Cardiac septum (tissue), 1 donor: ENCODE results near the gene LAMA4. TPM values are rescaled to one million over a fixed set of nuclear protein-coding genes. Genes with fewer than 3 reads are reported as not detected.

Experiments used
- DNase-seq: peaks from one replicate; pipeline ENCODE4 v3.0.0-alpha.2; 2020; ENCODE audit warnings: low spot score
- intact Hi-C: fragments of 100-400 bp; cut with DNase I; formaldehyde crosslinking; loops from one replicate; pipeline ENCODE4 v1.14.0; 2022
- total RNA-seq: library from RNA; stranded (reverse); fragmentation: NEBNext Ultra II Directional; extraction: Animal tissue kit (Norgen Biotek cat#: 25700); gene quantifications from one replicate; pipeline ENCODE4 v1.2.1, GENCODE V29; 2021
- donor health status: DM: no; HTN: no; CAD: no.

The LAMA4 gene
- total RNA-seq, 1 donor from 2014 or later = 93.9 TPM

- intact Hi-C loops = loop anchor here (5.0 kb wide), 1 partner anchor 34 kb away; no protein-coding TSS in a partner anchor
- no peak for DNase-seq
These were observed 3.0 kb downstream of the LAMA4 start for GRCh38 chr6:112251171-112251875.

GRCh38 chr6:112249489-112249888 is 4.9 kb downstream of the LAMA4 start:
- intact Hi-C loops = no loop called here
- DNase-seq = no peak

- DNase-seq = no peak
- intact Hi-C loops = no loop called here
These were observed 7.1 kb downstream of the LAMA4 start for GRCh38 chr6:112247275-112247674.

GRCh38 chr6:112245511-112246203 is 8.7 kb downstream of the LAMA4 start:
- no peak for DNase-seq

GRCh38 chr6:112243861-112244827 is 10.2 kb downstream of the LAMA4 start:
- intact Hi-C loops = no loop called here
- DNase-seq = no peak

More at GRCh38 chr6:112245511-112246203, 8.7 kb downstream of the LAMA4 start:
- intact Hi-C loops = no loop called here

GRCh38 chr6:112241820-112242429 is 12.4 kb downstream of the LAMA4 start:
- no peak for DNase-seq
- intact Hi-C loops = no loop called here

- peak; percentile 74 for DNase-seq
- intact Hi-C loops = no loop called here
These were observed 16.8 kb downstream of the LAMA4 start for GRCh38 chr6:112237595-112237994.

- no peak for DNase-seq
- intact Hi-C loops = no loop called here
These were observed 17.3 kb downstream of the LAMA4 start for GRCh38 chr6:112237066-112237465.

- no peak for DNase-seq
- intact Hi-C loops = no loop called here
These were observed 18.4 kb downstream of the LAMA4 start for GRCh38 chr6:112235956-112236355.

- DNase-seq = no peak
- intact Hi-C loops = loop anchor here (5.0 kb wide), 1 partner anchor 53 kb away; no protein-coding TSS in a partner anchor
These were observed 19.8 kb downstream of the LAMA4 start for GRCh38 chr6:112234601-112235000.

GRCh38 chr6:112233847-112234246 is 20.5 kb downstream of the LAMA4 start:
- DNase-seq = no peak
- intact Hi-C loops = loop anchor here (5.0 kb wide), 1 partner anchor 53 kb away; no protein-coding TSS in a partner anchor

GRCh38 chr6:112232845-112233256 is 21.5 kb downstream of the LAMA4 start:
- peak; percentile 81 for DNase-seq

GRCh38 chr6:112231594-112232060 is 22.7 kb downstream of the LAMA4 start:
- intact Hi-C loops = loop anchor here (5.0 kb wide), 1 partner anchor 56 kb away; no protein-coding TSS in a partner anchor
- no peak for DNase-seq

More at GRCh38 chr6:112232845-112233256, 21.5 kb downstream of the LAMA4 start:
- intact Hi-C loops = loop anchor here (5.0 kb wide), 1 partner anchor 54 kb away; no protein-coding TSS in a partner anchor

- no peak for DNase-seq
- intact Hi-C loops = loop anchor here (5.0 kb wide), 1 partner anchor 56 kb away; no protein-coding TSS in a partner anchor
These were observed 23.2 kb downstream of the LAMA4 start for GRCh38 chr6:112231164-112231563.

- no peak for DNase-seq
- intact Hi-C loops = no loop called here
These were observed 25.7 kb downstream of the LAMA4 start for GRCh38 chr6:112228480-112229332.

- DNase-seq = no peak
- intact Hi-C loops = no loop called here
These were observed 26.4 kb downstream of the LAMA4 start for GRCh38 chr6:112227992-112228391.

- intact Hi-C loops = no loop called here
- no peak for DNase-seq
These were observed 27.0 kb downstream of the LAMA4 start for GRCh38 chr6:112227411-112227810.

GRCh38 chr6:112225691-112226090 is 28.7 kb downstream of the LAMA4 start:
- intact Hi-C loops = no loop called here
- no peak for DNase-seq
